ENCODE results near the gene DYNC2I2. TPM values are rescaled to one million over a fixed set of nuclear protein-coding genes. Genes with fewer than 3 reads are reported as not detected.
A peak's percentile ranks its signal among the peaks of the same experiment; 100 is the strongest.
"Not testable (repeated sequence)": the region's sequence is repeated elsewhere in the genome, so short reads cannot be mapped to it uniquely, and the experiment has no call there.

The DYNC2I2 gene
- total RNA-seq, 1 donor from 2014 or later = 128 TPM

- no peaks in the 10 kb centered on the region for H3K27me3 Mint-ChIP-seq (ENCODE audit: low read depth)
- peak overlapping the region; percentile 81 for H3K27ac Mint-ChIP-seq (ENCODE audit: unreplicated experiment)
- peak overlapping the region; percentile 90 for H3K4me3 Mint-ChIP-seq
- no peaks in the 10 kb centered on the region for H3K36me3 Mint-ChIP-seq (ENCODE audit: low read depth)
- peaks cover 9% of the 10 kb centered on the region for H3K4me1 Mint-ChIP-seq
- DNase-seq (ENCODE audit: low read depth, low spot score) = no peak
- no peak for TF ChIP-seq CTCF (conservative IDR thresholded peaks at IDR 0.05)
- H3K9me3 Mint-ChIP-seq = no peaks in the 10 kb centered on the region
Measured at GRCh38 chr9:128702949-128703615, 46.4 kb upstream of the DYNC2I2 start.

GRCh38 chr9:128702445-128702948 lies 45.9 kb upstream of the DYNC2I2 start, which contains the start of gene PKN3:
Gene PKN3 (plus strand): TSS chr9:128702503. CDS start chr9:128702916, 413 bp downstream.
- H3K27me3 Mint-ChIP-seq (ENCODE audit: low read depth) = no peaks in the 10 kb centered on the region
- peak within 1 kb of the TSS; percentile 81 for H3K27ac Mint-ChIP-seq (ENCODE audit: unreplicated experiment)

GRCh38 chr9:128701227-128701854 lies 44.7 kb upstream of the DYNC2I2 start:
- Mint-ChIP-seq H3K27ac (ENCODE audit: unreplicated experiment) (no peak overlapping the region), H3K4me3 (peak overlapping the region; percentile 82), H3K36me3 (ENCODE audit: low read depth) (peaks cover under 1% of the 10 kb centered on the region), H3K4me1 (peaks cover 9% of the 10 kb centered on the region), H3K27me3 (ENCODE audit: low read depth) (no peaks in the 10 kb centered on the region), H3K9me3 (no peaks in the 10 kb centered on the region)
- TF ChIP-seq CTCF (conservative IDR thresholded peaks at IDR 0.05) = no peak
- no peak for DNase-seq (ENCODE audit: low read depth, low spot score)

More at GRCh38 chr9:128702445-128702948, 45.9 kb upstream of the DYNC2I2 start, which contains the start of gene PKN3:
- Mint-ChIP-seq H3K9me3 (no peaks in the 10 kb centered on the region), H3K36me3 (ENCODE audit: low read depth) (no peaks in the 10 kb centered on the region), H3K4me1 (peaks cover 9% of the 10 kb centered on the region), H3K4me3 (peak within 1 kb of the TSS; percentile 90)
- DNase-seq (ENCODE audit: low read depth, low spot score) = peak; percentile 100
- peak; percentile 96 for TF ChIP-seq CTCF (conservative IDR thresholded peaks at IDR 0.05)

GRCh38 chr9:128699096-128699795 lies 42.6 kb upstream of the DYNC2I2 start:
- H3K9me3 Mint-ChIP-seq; H3K27ac Mint-ChIP-seq (ENCODE audit: unreplicated experiment); H3K27me3 Mint-ChIP-seq (ENCODE audit: low read depth); H3K36me3 Mint-ChIP-seq (ENCODE audit: low read depth); H3K4me1 Mint-ChIP-seq; DNase-seq (ENCODE audit: low read depth, low spot score): not testable (repeated sequence)
- H3K4me3 Mint-ChIP-seq = peak overlapping the region; percentile 67

- H3K4me1 Mint-ChIP-seq = peaks cover 14% of the 10 kb centered on the region
- H3K4me3 Mint-ChIP-seq = peak overlapping the region; percentile 70
- TF ChIP-seq CTCF (conservative IDR thresholded peaks at IDR 0.05) = no peak
- peaks cover 19% of the 10 kb centered on the region for H3K36me3 Mint-ChIP-seq (ENCODE audit: low read depth)
- no peaks in the 10 kb centered on the region for H3K9me3 Mint-ChIP-seq
- no peak overlapping the region for H3K27ac Mint-ChIP-seq (ENCODE audit: unreplicated experiment)
- H3K27me3 Mint-ChIP-seq (ENCODE audit: low read depth) = no peaks in the 10 kb centered on the region
- DNase-seq (ENCODE audit: low read depth, low spot score) = no peak
Measured at GRCh38 chr9:128696923-128697707, 40.5 kb upstream of the DYNC2I2 start.
